Caco-2 (cell line): Measurements from ENCODE around the gene KDM2B. TPM values are rescaled to one million over a fixed set of nuclear protein-coding genes. Genes with fewer than 3 reads are reported as not detected.
A peak's percentile ranks its signal among the peaks of the same experiment; 100 is the strongest.

Source experiments
- BruUV-seq: library from RNA; stranded (reverse); fragments of 400-500 nt; replicated peaks from 2 replicates; lab custom pipeline; 2021; lab: Mats Ljungman, UMichigan
- CTCF ChIA-PET: fragments of 300-600 bp; sonication (Branson Sonifier 250); formaldehyde crosslinking; loops from one replicate; lab custom pipeline; 2022; ENCODE audit warnings: antibody characterized with exemption; lab: Charles Lee
- POLR2A ChIA-PET: fragments of 300-600 bp; sonication (Branson Sonifier 250); formaldehyde crosslinking; loops from one replicate; lab custom pipeline; 2022; ENCODE audit warnings: antibody characterized with exemption; lab: Charles Lee
- DNase-seq, 2 experiments: peaks; one replicate each; pipeline versions ENCODE4 v3.0.0 to v3.0.0-alpha.2; 2020 to 2022
- H3K27me3 ChIP-seq: replicated peaks from 2 replicates; pipeline ENCODE4 v1.6.0; 2011; ENCODE audit warnings: low read length; ENCODE audit not compliant: control insufficient read depth, insufficient read depth
- H3K36me3 ChIP-seq: 2 replicates; pipeline ENCODE4 v1.5.1; 2011; ENCODE audit warnings: low read length; ENCODE audit not compliant: control insufficient read depth, insufficient read depth
- H3K4me1 ChIP-seq: fragments of 250-450 bp; sonication (Bioruptor Pico); 2 replicates; pipeline ENCODE4 v1.5.1; 2020; ENCODE audit warnings: mild to moderate bottlenecking
- H3K4me3 ChIP-seq: 2 replicates; pipeline ENCODE4 v1.5.1; 2011; ENCODE audit warnings: low read depth, mild to moderate bottlenecking, control low read depth, low read length
- H3K9me3 ChIP-seq: fragments of 250-450 bp; sonication (Bioruptor Pico); 2 replicates; pipeline ENCODE4 v1.5.1; 2020; ENCODE audit warnings: mild to moderate bottlenecking, moderate library complexity
- H3K27ac Mint-ChIP-seq: one replicate; pipeline ENCODE4 v1.8.0; 2022; ENCODE audit warnings: mixed read lengths; ENCODE audit not compliant: unreplicated experiment
- H3K27me3 Mint-ChIP-seq: one replicate; pipeline ENCODE4 v1.8.0; 2022; ENCODE audit warnings: mixed read lengths; ENCODE audit not compliant: insufficient read depth, unreplicated experiment
- H3K36me3 Mint-ChIP-seq: one replicate; pipeline ENCODE4 v1.8.0; 2022; ENCODE audit warnings: mild to moderate bottlenecking, mixed read lengths; ENCODE audit not compliant: insufficient read depth, unreplicated experiment
- H3K4me1 Mint-ChIP-seq: one replicate; pipeline ENCODE4 v1.8.0; 2022; ENCODE audit warnings: low read depth, mixed read lengths; ENCODE audit not compliant: unreplicated experiment
- H3K4me3 Mint-ChIP-seq: one replicate; pipeline ENCODE4 v1.8.0; 2022; ENCODE audit warnings: mild to moderate bottlenecking, moderate library complexity, mixed read lengths; ENCODE audit not compliant: unreplicated experiment
- H3K9me3 Mint-ChIP-seq: one replicate; pipeline ENCODE4 v1.8.0; 2022; ENCODE audit warnings: mixed read lengths; ENCODE audit not compliant: unreplicated experiment
- intact Hi-C: fragments of 100-400 bp; cut with micrococcal nuclease; formaldehyde crosslinking; loops from one replicate; pipeline ENCODE4 v1.10.0; 2022; ENCODE audit not compliant: unreplicated experiment
- total RNA-seq: library from RNA; stranded (reverse); gene quantifications from 2 replicates; pipeline ENCODE4 v1.2.3, GENCODE V29; 2022
- TF ChIP-seq, protein P1 (sequence below), 2 experiments: fragments of 200-600 bp in 1 of 2; IDR thresholded peaks; 1 replicate in 1 of 2; 2 replicates in 1 of 2; pipeline versions ENCODE4 v1.5.1 to v1.8.0; 2011 to 2022; ENCODE audit warnings: antibody characterized with exemption in 1 of 2, control low read depth in 1 of 2, inconsistent platforms in 1 of 2, low read depth in 1 of 2, low read length in 1 of 2, mild to moderate bottlenecking in 1 of 2, moderate library complexity in 1 of 2; ENCODE audit not compliant: insufficient read depth in 1 of 2, severe bottlenecking in 1 of 2, unreplicated experiment in 1 of 2

Gene KDM2B
- total RNA-seq, 1 experiment from 2014 or later: 48.4 TPM

DNA sequence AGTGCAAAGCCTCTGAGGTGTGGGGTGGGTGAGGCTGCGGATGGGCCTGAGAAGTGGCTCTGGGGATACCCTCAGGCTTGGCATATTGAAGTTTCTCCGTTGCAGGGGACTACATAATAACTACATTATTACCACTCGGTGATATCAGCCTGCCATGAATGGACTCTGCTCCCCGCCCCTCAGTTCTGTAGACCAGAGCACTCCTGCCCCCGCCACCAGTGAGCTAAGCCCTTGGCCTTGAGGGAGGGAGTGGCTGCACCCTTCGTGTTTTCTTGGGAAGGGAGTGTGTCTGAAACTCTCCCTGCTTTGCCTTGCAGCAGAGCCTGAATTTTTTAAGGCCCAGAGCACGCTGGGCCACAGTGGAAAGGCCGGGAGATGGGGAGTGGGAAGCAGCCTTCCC lies 47.2 kb upstream of the KDM2B start:
- no peaks in the 10 kb centered on the region for H3K9me3 ChIP-seq
- H3K36me3 ChIP-seq: peaks cover 1% of the 10 kb centered on the region
- no TSS peak for BruUV-seq
- Mint-ChIP-seq H3K4me1 (peaks cover 15% of the 10 kb centered on the region), H3K36me3 (peaks cover 30% of the 10 kb centered on the region), H3K27me3 (no peaks in the 10 kb centered on the region), H3K27ac (peak overlapping the region; percentile 81), H3K9me3 (no peaks in the 10 kb centered on the region), H3K4me3 (peak overlapping the region; percentile 84)
- CTCF ChIA-PET: interaction anchor here (0.6 to 5.3 kb wide), 5 partner anchors 18 to 145 kb away, joined by 3 to 77 read pairs (median 19); partner anchors contain the start of gene MORN3
- TF ChIP-seq, protein P1, sequence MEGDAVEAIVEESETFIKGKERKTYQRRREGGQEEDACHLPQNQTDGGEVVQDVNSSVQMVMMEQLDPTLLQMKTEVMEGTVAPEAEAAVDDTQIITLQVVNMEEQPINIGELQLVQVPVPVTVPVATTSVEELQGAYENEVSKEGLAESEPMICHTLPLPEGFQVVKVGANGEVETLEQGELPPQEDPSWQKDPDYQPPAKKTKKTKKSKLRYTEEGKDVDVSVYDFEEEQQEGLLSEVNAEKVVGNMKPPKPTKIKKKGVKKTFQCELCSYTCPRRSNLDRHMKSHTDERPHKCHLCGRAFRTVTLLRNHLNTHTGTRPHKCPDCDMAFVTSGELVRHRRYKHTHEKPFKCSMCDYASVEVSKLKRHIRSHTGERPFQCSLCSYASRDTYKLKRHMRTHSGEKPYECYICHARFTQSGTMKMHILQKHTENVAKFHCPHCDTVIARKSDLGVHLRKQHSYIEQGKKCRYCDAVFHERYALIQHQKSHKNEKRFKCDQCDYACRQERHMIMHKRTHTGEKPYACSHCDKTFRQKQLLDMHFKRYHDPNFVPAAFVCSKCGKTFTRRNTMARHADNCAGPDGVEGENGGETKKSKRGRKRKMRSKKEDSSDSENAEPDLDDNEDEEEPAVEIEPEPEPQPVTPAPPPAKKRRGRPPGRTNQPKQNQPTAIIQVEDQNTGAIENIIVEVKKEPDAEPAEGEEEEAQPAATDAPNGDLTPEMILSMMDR (IDR thresholded peaks at IDR 0.05; ENCODE audit: insufficient read depth in 1 of 2, low read depth in 1 of 2, low read length in 1 of 2, severe bottlenecking in 1 of 2, unreplicated experiment in 1 of 2): no peak
- H3K4me3 ChIP-seq: peak overlapping the region; percentile 86
- intact Hi-C loops: no loop called here
- no peaks in the 10 kb centered on the region for H3K27me3 ChIP-seq
- H3K4me1 ChIP-seq: peaks cover 23% of the 10 kb centered on the region
- POLR2A ChIA-PET: interaction anchor here (2.2 kb wide), 2 partner anchors 41 to 45 kb away, joined by 8 to 11 read pairs; partner anchors contain the start of gene MORN3
- no peak for DNase-seq

DNA sequence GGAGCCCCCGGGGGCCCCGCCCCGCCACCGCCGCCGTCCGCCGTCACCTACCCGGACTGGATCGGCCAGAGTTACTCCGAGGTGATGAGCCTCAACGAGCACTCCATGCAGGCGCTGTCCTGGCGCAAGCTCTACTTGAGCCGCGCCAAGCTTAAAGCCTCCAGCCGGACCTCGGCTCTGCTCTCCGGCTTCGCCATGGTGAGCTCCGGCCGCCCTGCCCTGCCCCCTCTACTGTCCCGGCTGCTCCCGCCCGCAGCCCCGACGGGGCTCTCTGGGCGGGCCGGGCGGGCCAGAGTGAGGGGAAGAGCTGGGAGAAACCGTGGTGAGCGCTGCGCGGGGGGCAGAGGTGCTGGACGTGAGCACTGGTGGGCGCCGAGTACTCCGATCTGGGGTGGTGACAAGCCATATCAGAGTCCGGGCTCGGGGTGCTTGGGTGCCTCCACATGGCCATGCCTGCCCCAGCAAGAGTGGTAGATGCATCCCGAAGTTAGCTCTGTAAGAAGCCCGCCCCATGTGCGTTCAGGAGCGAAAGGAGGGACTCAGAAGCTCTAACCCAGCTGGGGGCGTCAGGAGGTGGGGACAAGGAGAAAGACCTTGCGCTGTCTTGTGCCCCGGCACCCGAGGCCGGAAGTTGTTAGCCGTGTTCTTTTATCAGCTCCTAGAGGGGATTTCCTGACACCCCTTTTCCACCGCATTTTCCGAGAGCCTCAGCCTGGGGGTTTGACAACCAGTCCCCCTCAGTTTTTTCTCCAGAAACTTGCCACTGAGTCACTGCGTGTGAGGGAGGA lies 46.2 kb upstream of the KDM2B start:
- TF ChIP-seq, protein P1 (IDR thresholded peaks at IDR 0.05; ENCODE audit: insufficient read depth in 1 of 2, low read depth in 1 of 2, low read length in 1 of 2, severe bottlenecking in 1 of 2, unreplicated experiment in 1 of 2): peak in 1 of 2 experiments; percentile 16
- no TSS peak for BruUV-seq
- POLR2A ChIA-PET: interaction anchor here (0.6 to 2.2 kb wide), 8 partner anchors 17 to 274 kb away, joined by 3 to 11 read pairs (median 5); partner anchors contain the start of gene MORN3
- H3K4me1 Mint-ChIP-seq: peaks cover 12% of the 10 kb centered on the region
- DNase-seq: peak; percentile 71 to 76
- H3K4me3 Mint-ChIP-seq: peak overlapping the region; percentile 84
- peak overlapping the region; percentile 81 for H3K27ac Mint-ChIP-seq
- H3K9me3 ChIP-seq: no peaks in the 10 kb centered on the region
- intact Hi-C loops: loop anchor here (1.0 to 2.0 kb wide), 3 partner anchors 42 to 127 kb away; partner anchors contain the start of gene MORN3
- CTCF ChIA-PET: interaction anchor here (0.5 to 5.3 kb wide), 20 partner anchors 9 to 454 kb away, joined by 3 to 77 read pairs (median 4); partner anchors contain the start of gene MORN3
- no peaks in the 10 kb centered on the region for H3K27me3 ChIP-seq
- H3K36me3 Mint-ChIP-seq: peaks cover 24% of the 10 kb centered on the region
- peaks cover 21% of the 10 kb centered on the region for H3K4me1 ChIP-seq
- H3K4me3 ChIP-seq: peak overlapping the region; percentile 86
- no peaks in the 10 kb centered on the region for H3K27me3 Mint-ChIP-seq
- H3K36me3 ChIP-seq: no peaks in the 10 kb centered on the region; the same call in 1 of the 2 replicates
- H3K9me3 Mint-ChIP-seq: no peaks in the 10 kb centered on the region
